Upper lobe of left lung (tissue), 4 donors: ENCODE data around the gene SNX24.

Experiments used
- POLR2A ChIP-seq, 4 donors: fragments of 450-650 bp; IDR thresholded peaks; one replicate each; pipeline ENCODE4 v1.5.1; 2016 to 2017; ENCODE audit warnings: antibody characterized with exemption in 4 of 4, mild to moderate bottlenecking in 2 of 4
- POLR2AphosphoS5 ChIP-seq, 2 donors: sonication (generic); formaldehyde crosslinking; IDR thresholded peaks; one replicate each; pipeline ENCODE4 v1.5.1; 2017; ENCODE audit warnings: antibody characterized with exemption in 2 of 2
- TF ChIP-seq, protein P1 (sequence below), 6 experiments: fragments of 450-650 bp in 4 of 6; fragments of 200-600 bp in 2 of 6; sonication (generic) in 2 of 6; IDR thresholded peaks; one replicate each; pipeline ENCODE4 v1.5.1; 2016 to 2019; ENCODE audit warnings: antibody characterized with exemption in 6 of 6

GRCh38 chr5:122929001-122929400 is 83.6 kb downstream of the SNX24 start:
- TF ChIP-seq, protein P1, sequence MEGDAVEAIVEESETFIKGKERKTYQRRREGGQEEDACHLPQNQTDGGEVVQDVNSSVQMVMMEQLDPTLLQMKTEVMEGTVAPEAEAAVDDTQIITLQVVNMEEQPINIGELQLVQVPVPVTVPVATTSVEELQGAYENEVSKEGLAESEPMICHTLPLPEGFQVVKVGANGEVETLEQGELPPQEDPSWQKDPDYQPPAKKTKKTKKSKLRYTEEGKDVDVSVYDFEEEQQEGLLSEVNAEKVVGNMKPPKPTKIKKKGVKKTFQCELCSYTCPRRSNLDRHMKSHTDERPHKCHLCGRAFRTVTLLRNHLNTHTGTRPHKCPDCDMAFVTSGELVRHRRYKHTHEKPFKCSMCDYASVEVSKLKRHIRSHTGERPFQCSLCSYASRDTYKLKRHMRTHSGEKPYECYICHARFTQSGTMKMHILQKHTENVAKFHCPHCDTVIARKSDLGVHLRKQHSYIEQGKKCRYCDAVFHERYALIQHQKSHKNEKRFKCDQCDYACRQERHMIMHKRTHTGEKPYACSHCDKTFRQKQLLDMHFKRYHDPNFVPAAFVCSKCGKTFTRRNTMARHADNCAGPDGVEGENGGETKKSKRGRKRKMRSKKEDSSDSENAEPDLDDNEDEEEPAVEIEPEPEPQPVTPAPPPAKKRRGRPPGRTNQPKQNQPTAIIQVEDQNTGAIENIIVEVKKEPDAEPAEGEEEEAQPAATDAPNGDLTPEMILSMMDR (IDR thresholded peaks at IDR 0.05) = no peak
- TF ChIP-seq POLR2AphosphoS5 (IDR thresholded peaks at IDR 0.05) (no peak), POLR2A (IDR thresholded peaks at IDR 0.05) (no peak)
